Astrocyte (in vitro differentiated cells and primary cell): ENCODE data around the gene HOMER3. TPM values are rescaled to one million over a fixed set of nuclear protein-coding genes. Genes with fewer than 3 reads are reported as not detected.
A peak's percentile ranks its signal among the peaks of the same experiment; 100 is the strongest.

Experiments
- DNase-seq: peaks from one replicate; pipeline ENCODE4 v3.0.0-alpha.2; 2010; ENCODE audit warnings: low read depth
- FAIRE-seq: peaks from 2 replicates; lab custom pipeline; 2011; peaks lifted over from hg19 to GRCh38; lab: Jason Lieb, UNC
- H2AFZ ChIP-seq: 2 replicates; pipeline ENCODE4 v1.6.0; 2012; ENCODE audit warnings: low read depth, low read length, inconsistent platforms
- H3K27ac ChIP-seq: 2 replicates; pipeline ENCODE4 v1.5.1; 2011; ENCODE audit warnings: low read depth, low read length, inconsistent platforms
- H3K27me3 ChIP-seq: 2 replicates; pipeline ENCODE4 v1.6.0; 2011; ENCODE audit warnings: low read length, inconsistent platforms; ENCODE audit not compliant: insufficient read depth
- H3K36me3 ChIP-seq: 2 replicates; pipeline ENCODE4 v1.5.1; 2011; ENCODE audit warnings: low read length, inconsistent platforms; ENCODE audit not compliant: insufficient read depth
- H3K4me1 ChIP-seq: 2 replicates; pipeline ENCODE4 v1.5.1; 2011; ENCODE audit warnings: low read length, inconsistent platforms; ENCODE audit not compliant: insufficient read depth
- H3K4me2 ChIP-seq: 2 replicates; pipeline ENCODE4 v1.6.0; 2012; ENCODE audit warnings: low read length, inconsistent platforms
- H3K4me3 ChIP-seq: 2 replicates; pipeline ENCODE4 v1.5.1; 2011; ENCODE audit warnings: low read depth, mild to moderate bottlenecking, low read length, inconsistent platforms; ENCODE audit not compliant: insufficient read depth
- H3K79me2 ChIP-seq: 2 replicates; pipeline ENCODE4 v1.6.0; 2012; ENCODE audit warnings: mild to moderate bottlenecking, low read length, inconsistent platforms; ENCODE audit not compliant: insufficient read depth
- H3K9ac ChIP-seq: 2 replicates; pipeline ENCODE4 v1.6.0; 2012; ENCODE audit warnings: mild to moderate bottlenecking, low read length, inconsistent platforms
- H3K9me3 ChIP-seq: 2 replicates; pipeline ENCODE4 v1.5.1; 2012; ENCODE audit warnings: low read depth, mild to moderate bottlenecking, low read length, inconsistent platforms; ENCODE audit not compliant: insufficient read depth
- H4K20me1 ChIP-seq: 2 replicates; pipeline ENCODE4 v1.6.0; 2012; ENCODE audit warnings: low read length, inconsistent platforms; ENCODE audit not compliant: insufficient read depth
- H3K27ac Mint-ChIP-seq: one replicate; pipeline ENCODE4 v1.8.0; 2021; ENCODE audit warnings: mild to moderate bottlenecking, mixed read lengths; ENCODE audit not compliant: unreplicated experiment
- H3K27me3 Mint-ChIP-seq: one replicate; pipeline ENCODE4 v1.8.0; 2021; ENCODE audit warnings: low read depth, mixed read lengths; ENCODE audit not compliant: unreplicated experiment
- H3K36me3 Mint-ChIP-seq: one replicate; pipeline ENCODE4 v1.8.0; 2021; ENCODE audit warnings: low read depth, mixed read lengths; ENCODE audit not compliant: unreplicated experiment
- H3K4me1 Mint-ChIP-seq: one replicate; pipeline ENCODE4 v1.8.0; 2021; ENCODE audit warnings: low read depth, mixed read lengths; ENCODE audit not compliant: unreplicated experiment
- H3K4me3 Mint-ChIP-seq: one replicate; pipeline ENCODE4 v1.8.0; 2021; ENCODE audit warnings: mild to moderate bottlenecking, moderate library complexity, mixed read lengths; ENCODE audit not compliant: unreplicated experiment
- H3K9me3 Mint-ChIP-seq: one replicate; pipeline ENCODE4 v1.8.0; 2021; ENCODE audit warnings: mild to moderate bottlenecking, mixed read lengths; ENCODE audit not compliant: unreplicated experiment
- CTCF ChIP-seq: IDR thresholded peaks from 2 replicates; pipeline ENCODE4 v1.5.1; 2011; ENCODE audit warnings: low read depth, mild to moderate bottlenecking, inconsistent platforms, low read length, moderate library complexity; ENCODE audit not compliant: insufficient read depth
- EZH2 ChIP-seq: IDR thresholded peaks from 2 replicates; pipeline ENCODE4 v1.6.1; 2012; ENCODE audit warnings: mild to moderate bottlenecking, low read length, inconsistent platforms; ENCODE audit not compliant: insufficient read depth
- total RNA-seq: library from RNA; stranded (reverse); gene quantifications from 2 replicates; pipeline ENCODE4 v1.2.1, GENCODE V29; 2021

The HOMER3 gene
- total RNA-seq, 1 donor from 2014 or later: 41.9 TPM

- no peak overlapping the region for H3K4me3 Mint-ChIP-seq
- no peak for TF ChIP-seq EZH2
- no peak for TF ChIP-seq CTCF
- Histone ChIP-seq H3K9ac (no peak overlapping the region), H2AFZ (no peak overlapping the region), H4K20me1 (peaks cover 69% of the 10 kb centered on the region), H3K27me3 (no peaks in the 10 kb centered on the region), H3K36me3 (peaks cover 5% of the 10 kb centered on the region), H3K4me1 (no peaks in the 10 kb centered on the region), H3K79me2 (peaks cover 4% of the 10 kb centered on the region), H3K4me2 (no peak overlapping the region), H3K4me3 (no peak overlapping the region), H3K9me3 (no peaks in the 10 kb centered on the region), H3K27ac (no peak overlapping the region)
- H3K27me3 Mint-ChIP-seq: no peaks in the 10 kb centered on the region
- no peaks in the 10 kb centered on the region for H3K9me3 Mint-ChIP-seq
- peaks cover 7% of the 10 kb centered on the region for H3K36me3 Mint-ChIP-seq
- peak overlapping the region; percentile 53 for H3K27ac Mint-ChIP-seq
- DNase-seq: no peak
- H3K4me1 Mint-ChIP-seq: no peaks in the 10 kb centered on the region
- no peak for FAIRE-seq
Observed at GRCh38 chr19:18905058-18905456, 36.0 kb downstream of the HOMER3 start.

- peaks cover 4% of the 10 kb centered on the region for H3K79me2 ChIP-seq
- no peaks in the 10 kb centered on the region for H3K9me3 Mint-ChIP-seq
- H3K36me3 ChIP-seq: peaks cover 5% of the 10 kb centered on the region
- no peaks in the 10 kb centered on the region for H3K27me3 ChIP-seq
- H3K27ac Mint-ChIP-seq: no peak overlapping the region
- DNase-seq: no peak
- no peaks in the 10 kb centered on the region for H3K9me3 ChIP-seq
- no peak for FAIRE-seq
- no peak overlapping the region for H3K27ac ChIP-seq
- no peak overlapping the region for H3K4me3 Mint-ChIP-seq
- H3K4me1 ChIP-seq: no peaks in the 10 kb centered on the region
- H4K20me1 ChIP-seq: peaks cover 69% of the 10 kb centered on the region
- no peaks in the 10 kb centered on the region for H3K4me1 Mint-ChIP-seq
- no peaks in the 10 kb centered on the region for H3K27me3 Mint-ChIP-seq
- no peak for TF ChIP-seq EZH2
- TF ChIP-seq CTCF: no peak
- peaks cover 7% of the 10 kb centered on the region for H3K36me3 Mint-ChIP-seq
- H3K9ac ChIP-seq: no peak overlapping the region
- no peak overlapping the region for H3K4me2 ChIP-seq
- no peak overlapping the region for H3K4me3 ChIP-seq
- no peak overlapping the region for H2AFZ ChIP-seq
Observed at GRCh38 chr19:18904334-18905057, 36.5 kb downstream of the HOMER3 start.
